SK-N-SH treated with all-trans-retinoic acid at 6 μM for 48 hours (cell line): ENCODE data around the gene CNTLN.
"Not testable (repeated sequence)": the region's sequence is repeated elsewhere in the genome, so short reads cannot be mapped to it uniquely, and the experiment has no call there.

Experiments
- ATAC-seq: fragments of 200-7000 bp; cut with Tn5 transposase; 3 replicates; pipeline ENCODE4 v1.9.1; 2020; ENCODE audit warnings: mild to moderate bottlenecking, moderate library complexity
- BACH2 ChIP-seq: fragments of 250-450 bp; sonication (Bioruptor Pico); IDR thresholded peaks from 2 replicates; pipeline ENCODE4 v1.9.0; 2021; ENCODE audit warnings: mild to moderate bottlenecking, borderline replicate concordance
- CSDC2 ChIP-seq: fragments of 250-450 bp; sonication (Bioruptor Pico); IDR thresholded peaks from 2 replicates; pipeline ENCODE4 v1.5.0; 2020; ENCODE audit warnings: mild to moderate bottlenecking, moderate library complexity
- ESRRG ChIP-seq: fragments of 250-450 bp; sonication (Bioruptor Pico); IDR thresholded peaks from 2 replicates; pipeline ENCODE4 v1.6.1; 2021; ENCODE audit warnings: mild to moderate bottlenecking
- ISL1 ChIP-seq: fragments of 250-450 bp; sonication (Bioruptor Pico); IDR thresholded peaks from 2 replicates; pipeline ENCODE4 v2.1.2; 2022; ENCODE audit warnings: mild to moderate bottlenecking, moderate library complexity
- OSR1 ChIP-seq: fragments of 250-450 bp; sonication (Bioruptor Pico); IDR thresholded peaks from 2 replicates; pipeline ENCODE4 v1.8.0; 2022; ENCODE audit warnings: moderate library complexity, mild to moderate bottlenecking, inconsistent platforms
- RARB ChIP-seq: fragments of 250-450 bp; sonication (Bioruptor Pico); IDR thresholded peaks from 2 replicates; pipeline ENCODE4 v1.8.0; 2021; ENCODE audit warnings: mild to moderate bottlenecking, moderate library complexity
- TCF4 ChIP-seq: fragments of 250-450 bp; sonication (Bioruptor Pico); IDR thresholded peaks from 2 replicates; pipeline ENCODE4 v1.8.0; 2021; ENCODE audit warnings: mild to moderate bottlenecking, moderate library complexity, borderline replicate concordance
- TOX ChIP-seq: fragments of 250-450 bp; sonication (Bioruptor Pico); IDR thresholded peaks from 2 replicates; pipeline ENCODE4 v1.8.0; 2021; ENCODE audit warnings: mild to moderate bottlenecking, moderate library complexity, borderline replicate concordance
- ZC3H10 ChIP-seq: fragments of 250-450 bp; sonication (Bioruptor Pico); IDR thresholded peaks from 2 replicates; pipeline ENCODE4 v1.5.1; 2021; ENCODE audit warnings: mild to moderate bottlenecking, moderate library complexity
- ZNF8 ChIP-seq: fragments of 450-650 bp; formaldehyde crosslinking; IDR thresholded peaks from 2 replicates; pipeline ENCODE4 v1.5.0; 2020; ENCODE audit warnings: mild to moderate bottlenecking, moderate library complexity
- TF ChIP-seq, protein P1 (sequence below): fragments of 250-450 bp; sonication (Bioruptor Pico); IDR thresholded peaks from 2 replicates; pipeline ENCODE4 v1.8.0; 2021; ENCODE audit warnings: low read depth, mild to moderate bottlenecking, moderate library complexity, borderline replicate concordance
- TF ChIP-seq, protein P2 (sequence below): fragments of 250-450 bp; sonication (Bioruptor Pico); IDR thresholded peaks from 2 replicates; pipeline ENCODE4 v1.5.0; 2020; ENCODE audit warnings: mild to moderate bottlenecking, moderate library complexity
- TF ChIP-seq, protein P3 (sequence below): fragments of 250-450 bp; sonication (Bioruptor Pico); IDR thresholded peaks from 2 replicates; pipeline ENCODE4 v1.5.1; 2020; ENCODE audit warnings: low read depth, mild to moderate bottlenecking, moderate library complexity
- TF ChIP-seq, protein P4 (sequence below): fragments of 250-450 bp; sonication (Bioruptor Pico); IDR thresholded peaks from 2 replicates; pipeline ENCODE4 v1.8.0; 2020; ENCODE audit warnings: mild to moderate bottlenecking, moderate library complexity, borderline replicate concordance

CNTLN gene

DNA sequence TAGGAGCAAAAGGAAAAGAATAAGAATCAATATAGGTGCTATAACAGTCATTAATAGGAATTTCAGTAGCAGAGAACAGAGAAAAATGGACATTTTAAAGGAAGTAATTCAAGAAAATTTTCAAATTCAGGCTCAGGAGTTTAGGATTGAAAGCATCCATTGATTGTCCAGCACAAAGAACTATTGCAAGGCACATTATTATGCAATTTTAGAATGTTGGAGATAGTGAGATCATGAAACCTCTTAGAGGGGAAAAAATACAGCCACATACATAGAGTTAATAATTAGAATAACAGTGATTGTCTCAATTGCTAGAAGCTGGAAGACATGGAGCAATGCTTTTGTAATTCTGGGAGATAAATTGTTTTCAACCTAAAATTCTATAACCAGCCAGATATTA lies 31.5 kb downstream of the CNTLN start:
- TF ChIP-seq ESRRG (CRISPR knock-in tag), result no peak
- no peak for TF ChIP-seq TOX
- TF ChIP-seq, protein P1, sequence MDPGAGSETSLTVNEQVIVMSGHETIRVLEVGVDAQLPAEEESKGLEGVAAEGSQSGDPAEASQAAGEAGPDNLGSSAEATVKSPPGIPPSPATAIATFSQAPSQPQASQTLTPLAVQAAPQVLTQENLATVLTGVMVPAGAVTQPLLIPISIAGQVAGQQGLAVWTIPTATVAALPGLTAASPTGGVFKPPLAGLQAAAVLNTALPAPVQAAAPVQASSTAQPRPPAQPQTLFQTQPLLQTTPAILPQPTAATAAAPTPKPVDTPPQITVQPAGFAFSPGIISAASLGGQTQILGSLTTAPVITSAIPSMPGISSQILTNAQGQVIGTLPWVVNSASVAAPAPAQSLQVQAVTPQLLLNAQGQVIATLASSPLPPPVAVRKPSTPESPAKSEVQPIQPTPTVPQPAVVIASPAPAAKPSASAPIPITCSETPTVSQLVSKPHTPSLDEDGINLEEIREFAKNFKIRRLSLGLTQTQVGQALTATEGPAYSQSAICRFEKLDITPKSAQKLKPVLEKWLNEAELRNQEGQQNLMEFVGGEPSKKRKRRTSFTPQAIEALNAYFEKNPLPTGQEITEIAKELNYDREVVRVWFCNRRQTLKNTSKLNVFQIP (CRISPR knock-in tag), result no peak
- no peak for TF ChIP-seq ZC3H10
- TF ChIP-seq ZNF8 (CRISPR knock-in tag), result no peak
- TF ChIP-seq, protein P2, sequence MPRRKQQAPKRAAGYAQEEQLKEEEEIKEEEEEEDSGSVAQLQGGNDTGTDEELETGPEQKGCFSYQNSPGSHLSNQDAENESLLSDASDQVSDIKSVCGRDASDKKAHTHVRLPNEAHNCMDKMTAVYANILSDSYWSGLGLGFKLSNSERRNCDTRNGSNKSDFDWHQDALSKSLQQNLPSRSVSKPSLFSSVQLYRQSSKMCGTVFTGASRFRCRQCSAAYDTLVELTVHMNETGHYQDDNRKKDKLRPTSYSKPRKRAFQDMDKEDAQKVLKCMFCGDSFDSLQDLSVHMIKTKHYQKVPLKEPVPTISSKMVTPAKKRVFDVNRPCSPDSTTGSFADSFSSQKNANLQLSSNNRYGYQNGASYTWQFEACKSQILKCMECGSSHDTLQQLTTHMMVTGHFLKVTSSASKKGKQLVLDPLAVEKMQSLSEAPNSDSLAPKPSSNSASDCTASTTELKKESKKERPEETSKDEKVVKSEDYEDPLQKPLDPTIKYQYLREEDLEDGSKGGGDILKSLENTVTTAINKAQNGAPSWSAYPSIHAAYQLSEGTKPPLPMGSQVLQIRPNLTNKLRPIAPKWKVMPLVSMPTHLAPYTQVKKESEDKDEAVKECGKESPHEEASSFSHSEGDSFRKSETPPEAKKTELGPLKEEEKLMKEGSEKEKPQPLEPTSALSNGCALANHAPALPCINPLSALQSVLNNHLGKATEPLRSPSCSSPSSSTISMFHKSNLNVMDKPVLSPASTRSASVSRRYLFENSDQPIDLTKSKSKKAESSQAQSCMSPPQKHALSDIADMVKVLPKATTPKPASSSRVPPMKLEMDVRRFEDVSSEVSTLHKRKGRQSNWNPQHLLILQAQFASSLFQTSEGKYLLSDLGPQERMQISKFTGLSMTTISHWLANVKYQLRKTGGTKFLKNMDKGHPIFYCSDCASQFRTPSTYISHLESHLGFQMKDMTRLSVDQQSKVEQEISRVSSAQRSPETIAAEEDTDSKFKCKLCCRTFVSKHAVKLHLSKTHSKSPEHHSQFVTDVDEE, result no peak
- TF ChIP-seq, protein P3, sequence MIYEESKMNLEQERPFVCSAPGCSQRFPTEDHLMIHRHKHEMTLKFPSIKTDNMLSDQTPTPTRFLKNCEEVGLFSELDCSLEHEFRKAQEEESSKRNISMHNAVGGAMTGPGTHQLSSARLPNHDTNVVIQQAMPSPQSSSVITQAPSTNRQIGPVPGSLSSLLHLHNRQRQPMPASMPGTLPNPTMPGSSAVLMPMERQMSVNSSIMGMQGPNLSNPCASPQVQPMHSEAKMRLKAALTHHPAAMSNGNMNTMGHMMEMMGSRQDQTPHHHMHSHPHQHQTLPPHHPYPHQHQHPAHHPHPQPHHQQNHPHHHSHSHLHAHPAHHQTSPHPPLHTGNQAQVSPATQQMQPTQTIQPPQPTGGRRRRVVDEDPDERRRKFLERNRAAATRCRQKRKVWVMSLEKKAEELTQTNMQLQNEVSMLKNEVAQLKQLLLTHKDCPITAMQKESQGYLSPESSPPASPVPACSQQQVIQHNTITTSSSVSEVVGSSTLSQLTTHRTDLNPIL (CRISPR knock-in tag), result no peak
- ATAC-seq, result no peak

DNA sequence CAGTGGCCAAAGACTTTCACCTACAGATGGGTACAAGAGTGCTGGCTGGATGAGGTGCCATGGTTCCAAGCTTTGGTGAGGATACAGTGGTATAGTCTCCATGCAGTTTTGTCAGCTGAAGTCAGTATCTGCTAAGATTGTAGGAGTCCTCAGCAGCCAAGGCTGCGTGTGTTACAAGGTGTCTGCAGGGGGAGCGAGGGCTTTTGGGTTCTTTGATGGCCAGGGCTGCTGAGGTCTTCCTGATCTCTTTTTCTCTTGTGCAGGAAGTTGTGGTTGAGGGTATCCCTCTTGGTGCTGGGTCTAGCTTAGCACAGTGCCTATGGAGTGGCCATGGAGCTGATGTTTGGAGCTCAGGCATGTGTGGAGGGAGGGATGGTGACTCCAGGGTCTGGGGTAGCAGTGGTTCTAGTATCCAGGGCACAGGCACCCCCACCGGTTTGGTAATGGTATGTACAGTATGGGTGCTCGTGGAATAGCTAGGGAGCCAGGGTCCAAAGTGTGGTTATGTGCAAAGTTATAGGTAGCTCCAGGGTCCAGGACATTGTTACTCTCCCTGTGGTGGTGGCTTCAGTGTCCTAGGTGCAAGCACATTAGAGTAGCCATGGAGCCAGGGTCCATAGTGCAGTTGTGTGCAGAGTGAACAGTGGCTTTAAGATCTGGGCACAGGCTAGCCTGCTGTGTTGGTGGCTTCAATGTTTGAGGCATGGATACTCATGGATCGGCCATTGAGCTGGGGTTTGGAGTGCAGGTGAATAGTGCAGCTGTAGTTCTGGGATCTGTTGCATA lies 36.7 kb downstream of the CNTLN start:
- no peak for ATAC-seq
- TF ChIP-seq TCF4 (no peak), ZC3H10 (no peak), OSR1 (no peak), ZNF8 (CRISPR knock-in tag) (no peak), CSDC2 (CRISPR knock-in tag) (no peak), RARB (CRISPR knock-in tag) (no peak), ISL1 (CRISPR knock-in tag) (no peak), BACH2 (CRISPR knock-in tag) (no peak), ESRRG (CRISPR knock-in tag) (no peak)
- TF ChIP-seq, protein P2, result no peak
- TF ChIP-seq, protein P1 (CRISPR knock-in tag), result no peak
- TF ChIP-seq, protein P3 (CRISPR knock-in tag), result no peak
- TF ChIP-seq, protein P4, sequence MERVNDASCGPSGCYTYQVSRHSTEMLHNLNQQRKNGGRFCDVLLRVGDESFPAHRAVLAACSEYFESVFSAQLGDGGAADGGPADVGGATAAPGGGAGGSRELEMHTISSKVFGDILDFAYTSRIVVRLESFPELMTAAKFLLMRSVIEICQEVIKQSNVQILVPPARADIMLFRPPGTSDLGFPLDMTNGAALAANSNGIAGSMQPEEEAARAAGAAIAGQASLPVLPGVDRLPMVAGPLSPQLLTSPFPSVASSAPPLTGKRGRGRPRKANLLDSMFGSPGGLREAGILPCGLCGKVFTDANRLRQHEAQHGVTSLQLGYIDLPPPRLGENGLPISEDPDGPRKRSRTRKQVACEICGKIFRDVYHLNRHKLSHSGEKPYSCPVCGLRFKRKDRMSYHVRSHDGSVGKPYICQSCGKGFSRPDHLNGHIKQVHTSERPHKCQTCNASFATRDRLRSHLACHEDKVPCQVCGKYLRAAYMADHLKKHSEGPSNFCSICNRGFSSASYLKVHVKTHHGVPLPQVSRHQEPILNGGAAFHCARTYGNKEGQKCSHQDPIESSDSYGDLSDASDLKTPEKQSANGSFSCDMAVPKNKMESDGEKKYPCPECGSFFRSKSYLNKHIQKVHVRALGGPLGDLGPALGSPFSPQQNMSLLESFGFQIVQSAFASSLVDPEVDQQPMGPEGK, result no peak

DNA sequence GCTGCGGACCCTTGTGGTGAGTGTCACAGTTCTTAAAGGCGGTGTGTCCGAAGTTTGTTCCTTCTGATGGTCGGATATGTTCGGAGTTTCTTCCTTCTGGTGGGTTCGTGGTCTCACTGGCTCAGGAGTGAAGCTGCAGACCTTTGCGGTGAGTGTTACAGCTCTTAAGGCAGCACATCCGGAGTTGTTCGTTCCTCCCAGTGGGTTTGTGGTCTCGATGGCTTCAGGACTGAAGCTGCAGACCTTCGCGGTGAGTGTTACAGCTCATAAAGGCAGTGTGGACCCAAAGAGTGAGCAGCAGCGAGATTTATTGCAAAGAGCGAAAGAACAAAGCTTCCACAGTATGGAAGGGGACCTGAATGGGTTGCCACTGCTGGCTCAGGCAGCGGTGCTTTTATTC lies 42.7 kb downstream of the CNTLN start:
- not testable (repeated sequence) for ATAC-seq
